ENCODE measurements around the gene EPN2.

Gene EPN2

DNA sequence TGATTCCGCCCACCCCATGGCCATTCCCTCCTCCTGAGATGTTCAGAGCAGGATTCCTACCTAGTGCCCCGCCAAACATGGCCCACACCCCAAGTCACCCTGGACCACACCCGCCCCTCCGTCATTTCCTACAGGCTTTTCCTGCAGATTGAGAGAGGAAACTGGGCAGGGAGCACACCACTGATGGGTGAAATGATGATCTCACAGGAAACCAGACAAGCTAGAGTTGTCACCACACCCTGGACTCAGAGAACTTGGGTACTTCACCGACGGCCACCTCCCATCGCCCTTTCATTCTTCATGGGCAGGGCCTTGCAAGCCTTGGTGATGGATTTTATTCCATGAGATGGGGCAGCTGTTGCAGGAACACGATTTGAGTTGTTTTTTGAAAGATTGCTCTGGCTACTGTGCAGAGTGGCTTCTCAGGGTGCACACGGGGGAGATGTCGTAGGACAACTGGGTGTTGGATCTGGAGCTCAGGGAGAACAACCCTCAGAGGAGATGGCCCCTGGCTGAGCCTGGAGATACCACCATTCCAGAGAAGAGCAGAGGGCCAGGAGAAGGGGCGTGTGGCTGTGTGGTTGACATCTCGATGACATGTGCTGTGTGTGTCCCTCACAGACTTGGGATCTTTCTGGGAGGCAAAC lies 132.8 kb downstream of the EPN2 start:
- DNase-seq, result peak; percentile 15

DNA sequence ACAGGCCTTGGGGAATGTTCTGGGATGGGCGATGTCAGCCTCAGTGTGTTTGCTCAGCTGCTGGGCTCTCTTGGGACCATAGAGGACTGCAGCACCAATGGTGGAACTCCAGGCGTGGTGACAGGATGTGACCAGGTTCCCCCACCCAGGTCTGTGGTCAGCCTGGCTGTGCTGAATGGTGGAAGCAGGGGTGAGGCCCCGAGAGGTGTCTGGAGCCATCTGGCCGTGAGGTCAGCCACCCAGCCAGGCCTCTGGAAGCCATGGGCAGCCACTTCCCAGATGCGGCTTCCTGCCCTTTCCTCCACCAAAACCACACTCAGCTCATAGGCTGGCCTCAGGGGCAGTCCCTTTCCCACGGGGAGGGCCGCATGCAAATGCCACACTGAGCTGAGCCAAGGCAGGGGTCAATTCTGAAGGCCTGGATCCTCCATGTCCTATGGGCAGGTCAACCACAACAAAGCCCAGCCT lies 133.4 kb downstream of the EPN2 start:
- no peak for DNase-seq

DNA sequence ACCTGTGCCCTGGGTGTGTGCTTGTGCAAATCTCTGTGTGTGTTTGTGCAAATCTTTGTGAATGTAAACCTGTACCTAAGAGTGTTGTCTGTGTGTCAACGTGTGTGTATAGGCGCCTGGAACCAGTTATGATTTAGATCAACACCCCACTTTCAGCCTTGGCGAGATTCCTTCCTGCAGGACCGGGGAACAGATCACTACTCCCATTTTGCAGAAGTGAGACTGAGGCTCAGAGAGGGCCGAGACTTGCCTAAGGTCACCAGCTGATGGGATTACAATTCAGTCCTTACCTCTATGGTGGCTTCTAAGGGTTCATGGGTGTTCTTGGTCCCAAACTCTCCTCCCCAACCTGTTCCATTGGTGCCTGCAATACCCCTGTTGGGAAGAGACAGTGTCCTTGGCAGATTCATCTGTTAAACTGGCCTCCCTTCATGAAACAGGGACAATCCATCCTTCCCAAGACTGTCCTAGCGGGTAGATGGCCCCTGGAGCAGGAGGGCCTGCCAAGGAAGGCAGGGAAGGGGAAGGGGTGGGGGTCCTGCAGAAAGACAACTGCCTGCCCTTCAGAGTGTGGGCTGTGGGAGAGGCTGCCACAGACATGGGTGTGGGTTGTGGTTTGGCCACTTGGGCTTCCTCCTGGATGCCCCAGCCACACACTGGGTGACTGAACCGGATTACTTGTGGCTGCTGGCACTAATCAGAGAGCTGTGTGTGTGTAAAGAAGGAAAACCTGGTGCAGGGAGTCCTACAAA lies 134.3 kb downstream of the EPN2 start:
- DNase-seq, result no peak

DNA sequence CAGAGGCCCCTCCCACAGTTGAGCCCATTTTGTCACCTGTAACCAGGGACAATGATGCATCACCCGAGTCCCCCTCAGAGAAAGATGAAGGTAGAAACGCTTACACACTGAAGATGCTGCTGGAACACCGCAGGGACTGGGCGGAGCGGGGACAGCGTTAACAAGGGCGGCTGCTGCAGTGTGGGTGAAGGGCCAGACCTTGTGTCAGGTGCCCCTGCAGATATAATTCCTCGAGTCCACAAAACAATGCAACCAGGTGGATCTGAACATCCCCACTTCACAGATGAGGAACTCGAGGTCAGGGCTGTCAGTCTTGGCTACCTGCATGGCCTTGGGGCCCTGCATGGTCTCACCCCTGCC lies 134.8 kb downstream of the EPN2 start:
- DNase-seq, result no peak

DNA sequence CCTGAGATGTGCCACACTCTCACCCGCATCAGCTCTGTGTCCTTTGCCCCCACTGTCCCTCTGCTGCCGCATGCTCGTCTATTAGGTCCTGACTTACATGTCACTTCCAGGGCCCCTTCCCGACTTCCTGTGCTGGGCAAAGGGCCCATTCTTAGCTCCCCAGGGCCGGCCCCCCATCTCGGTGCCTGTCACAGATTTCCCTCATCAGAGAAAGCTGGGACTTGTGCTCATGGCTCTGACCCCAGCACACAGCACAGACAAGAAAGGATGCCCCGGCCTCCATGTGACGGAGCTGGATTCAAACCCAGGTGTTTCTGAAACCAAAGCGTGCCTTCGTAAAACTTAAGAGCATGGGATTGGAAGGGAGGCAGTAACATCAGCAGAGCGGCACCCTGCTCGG lies 135.3 kb downstream of the EPN2 start:
- no peak for DNase-seq

DNA sequence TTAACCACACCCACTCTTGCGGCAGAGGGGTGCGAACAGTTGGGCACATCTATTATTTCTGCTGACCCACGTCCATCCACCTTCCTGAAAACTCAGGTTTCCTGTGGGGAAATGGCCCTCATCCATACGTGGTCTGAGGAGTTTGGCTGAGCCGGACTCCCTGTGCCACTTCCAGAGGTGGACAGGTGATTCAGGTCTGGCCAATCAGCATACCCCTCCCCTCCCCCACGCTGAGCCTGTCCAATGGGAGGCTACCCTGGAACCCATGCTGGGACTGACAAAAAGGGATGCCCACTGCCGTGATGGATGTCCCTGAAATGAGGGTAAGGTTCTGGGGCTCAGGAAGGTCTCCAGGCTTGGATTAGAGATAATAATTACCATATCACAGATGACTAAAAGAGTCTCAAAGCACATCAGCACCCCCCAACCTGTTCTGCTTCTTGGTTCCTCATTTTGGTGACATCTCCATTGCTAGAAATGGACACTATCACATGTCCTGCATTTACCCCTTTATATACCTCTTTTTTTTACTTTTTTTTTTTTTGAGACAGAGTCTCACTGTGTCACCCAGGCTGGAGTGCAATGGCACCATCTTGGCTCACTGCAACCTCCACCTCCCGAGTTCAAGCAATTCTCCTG lies 135.8 kb downstream of the EPN2 start:
- no peak for DNase-seq

DNA sequence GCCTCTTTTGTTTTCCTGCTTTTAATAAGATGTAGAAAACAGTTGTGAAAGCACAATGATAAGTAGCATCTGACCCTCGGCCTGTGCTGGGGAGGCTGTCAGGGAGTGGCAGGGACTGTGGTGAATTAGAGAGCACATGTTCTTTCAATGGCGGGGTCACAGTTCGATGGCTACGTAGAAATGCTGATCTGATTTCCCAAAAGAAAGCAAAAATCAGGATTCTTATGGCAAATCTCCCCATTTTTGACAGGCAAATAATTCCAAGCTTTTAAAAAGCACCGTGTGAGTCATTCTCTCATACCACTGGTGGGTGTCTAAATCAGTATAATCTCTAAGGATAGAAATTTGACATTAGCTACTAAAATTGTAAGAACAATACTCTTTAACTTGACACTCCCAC lies 137.0 kb downstream of the EPN2 start:
- no peak for DNase-seq

DNA sequence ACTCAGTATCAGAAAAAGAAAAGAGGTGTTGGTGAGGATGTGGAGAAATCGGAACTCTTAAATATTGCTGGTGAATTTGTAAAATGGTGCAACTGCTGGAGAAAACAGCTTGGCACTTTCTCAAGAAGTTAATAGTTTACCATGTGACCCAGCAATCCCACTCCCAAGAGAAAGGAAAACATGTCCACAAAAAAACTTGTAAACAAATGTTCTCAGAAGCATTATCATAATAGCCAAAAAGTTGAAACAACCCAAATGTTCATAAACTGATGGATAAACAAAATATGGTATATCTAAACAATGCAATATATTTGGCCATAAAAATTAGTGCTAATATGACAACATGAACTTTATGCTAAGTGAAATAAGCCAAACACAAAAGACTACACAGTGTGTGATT lies 138.6 kb downstream of the EPN2 start:
- no peak for DNase-seq

DNA sequence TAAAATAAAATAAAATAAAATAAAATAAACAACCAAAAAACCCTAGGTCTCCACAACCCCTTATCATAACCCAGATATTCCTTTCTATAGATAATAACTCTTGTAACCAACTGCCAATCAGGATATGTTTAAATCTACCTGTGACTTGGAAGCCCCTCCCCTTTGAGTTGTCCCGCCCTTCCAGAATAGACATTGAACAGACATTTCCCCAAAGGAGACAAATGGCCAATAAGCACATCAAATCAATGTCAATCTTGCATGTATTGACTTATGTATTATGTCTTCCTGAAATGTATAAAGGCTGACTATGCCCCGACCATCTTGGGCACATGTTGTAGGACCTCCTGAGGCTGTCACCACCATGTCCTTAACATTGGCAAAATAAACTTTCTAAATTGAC lies 139.6 kb downstream of the EPN2 start:
- no peak for DNase-seq

DNA sequence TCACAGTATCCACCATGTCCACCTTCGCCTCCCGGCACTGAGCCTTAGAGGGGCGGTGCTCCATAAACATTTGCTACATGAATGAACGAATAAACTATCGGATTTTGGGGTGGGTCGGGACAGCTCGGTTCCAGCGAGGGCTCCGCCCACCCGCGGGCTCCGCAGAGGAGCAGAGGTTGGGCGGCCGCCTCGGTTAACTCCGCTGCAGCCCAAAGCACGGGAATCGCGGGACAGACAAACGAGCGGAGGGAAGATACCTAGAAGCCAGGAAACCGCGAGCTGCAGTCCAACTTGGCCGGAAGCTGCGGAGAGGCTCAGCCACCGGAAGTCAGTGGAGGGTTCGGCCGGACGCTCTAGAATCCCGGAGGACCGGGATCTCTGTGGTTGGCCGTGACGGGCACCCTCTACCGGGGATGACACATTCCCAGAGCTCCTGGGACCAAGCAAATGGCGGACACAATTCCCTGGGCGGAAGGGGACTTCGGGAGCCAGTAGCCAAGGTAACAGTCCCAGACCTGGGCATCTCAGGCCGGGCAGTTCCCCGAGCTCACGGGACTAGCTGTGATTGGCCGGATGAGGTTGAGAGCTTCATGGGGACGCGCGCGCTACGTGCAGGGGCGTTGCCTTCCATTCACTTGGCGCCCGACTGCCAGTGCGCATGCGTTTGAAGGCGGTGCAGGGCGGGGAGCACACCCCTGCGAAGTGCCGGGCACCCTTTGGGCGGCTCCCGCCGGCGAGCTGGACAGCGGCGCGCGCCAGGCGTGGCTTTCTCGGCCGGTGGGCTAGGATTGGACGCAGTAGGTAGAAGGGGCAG lies 140.6 kb downstream of the EPN2 start:
- peak; percentile 93 for DNase-seq

DNA sequence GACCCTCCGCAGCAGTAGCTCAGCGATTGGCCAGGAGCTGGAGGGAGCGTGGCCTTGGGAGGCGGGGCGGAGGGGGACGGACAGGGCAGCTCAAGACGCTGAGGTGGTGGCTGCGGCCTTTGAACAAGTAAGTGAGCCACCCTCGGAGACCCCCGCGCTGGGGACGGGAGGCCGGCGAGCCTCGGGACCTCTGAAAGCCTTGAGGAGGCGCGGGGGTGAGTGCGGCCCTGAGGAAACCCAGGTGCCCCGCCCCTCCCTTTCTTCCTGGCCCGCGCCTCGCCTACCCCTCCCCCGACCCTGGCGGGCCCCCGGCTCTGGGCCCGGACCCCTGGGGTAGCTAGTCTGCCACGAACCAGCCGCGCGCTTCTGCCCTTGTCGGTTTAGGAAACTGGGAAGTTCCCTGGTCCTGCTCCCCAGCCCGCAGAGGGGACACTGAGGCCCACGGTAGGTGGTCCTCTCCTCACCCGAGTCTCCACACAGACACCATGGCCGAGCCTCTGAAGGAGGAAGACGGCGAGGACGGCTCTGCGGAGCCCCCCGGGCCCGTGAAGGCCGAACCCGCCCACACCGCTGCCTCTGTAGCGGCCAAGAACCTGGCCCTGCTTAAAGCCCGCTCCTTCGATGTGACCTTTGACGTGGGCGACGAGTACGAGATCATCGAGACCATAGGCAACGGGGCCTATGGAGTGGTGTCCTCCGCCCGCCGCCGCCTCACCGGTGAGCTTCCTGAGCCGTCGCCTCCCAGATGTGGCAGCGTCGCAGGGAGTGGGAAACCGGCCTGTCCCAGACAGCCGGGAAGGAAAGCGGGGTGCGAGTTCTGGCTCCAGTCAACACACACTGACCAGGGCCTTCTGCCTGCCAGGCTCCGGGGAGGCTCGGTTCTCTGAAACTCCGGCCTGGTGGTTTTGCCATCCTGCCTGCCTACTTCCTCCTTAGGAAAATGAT lies 141.5 kb downstream of the EPN2 start, which contains the start of gene MAPK7:
MAPK7 (plus strand) TSS at position 83 of the 945 bp plus-strand sequence; CDS start at position 486, 403 bp downstream.
- no peak for DNase-seq

DNA sequence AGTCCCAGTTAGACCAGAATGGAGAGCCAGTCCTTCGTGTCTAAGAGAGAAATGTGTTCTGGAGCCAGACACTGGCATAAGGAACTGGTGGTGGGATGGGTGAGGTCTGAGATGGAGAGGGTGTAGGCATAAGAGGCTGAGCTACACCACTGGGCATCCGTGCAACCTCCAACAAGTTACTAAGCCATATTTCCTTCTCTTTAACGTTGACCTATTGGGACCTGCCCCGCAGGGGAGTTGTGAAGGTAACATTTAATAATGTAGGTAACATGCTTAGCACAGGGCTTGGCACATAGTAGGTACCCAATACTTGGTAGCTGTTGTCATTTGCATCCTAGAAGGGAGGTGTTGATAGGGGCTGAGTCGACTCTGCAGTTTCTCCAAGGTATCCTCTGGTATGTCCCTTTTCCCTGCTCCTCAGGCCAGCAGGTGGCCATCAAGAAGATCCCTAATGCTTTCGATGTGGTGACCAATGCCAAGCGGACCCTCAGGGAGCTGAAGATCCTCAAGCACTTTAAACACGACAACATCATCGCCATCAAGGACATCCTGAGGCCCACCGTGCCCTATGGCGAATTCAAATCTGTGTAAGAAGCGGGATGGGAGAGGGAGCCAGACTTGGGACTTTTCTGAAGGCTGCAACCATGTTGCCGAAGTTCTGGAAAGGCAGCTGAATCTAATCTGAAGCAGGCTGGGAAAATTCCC lies 142.3 kb downstream of the EPN2 start:
- no peak for DNase-seq

DNA sequence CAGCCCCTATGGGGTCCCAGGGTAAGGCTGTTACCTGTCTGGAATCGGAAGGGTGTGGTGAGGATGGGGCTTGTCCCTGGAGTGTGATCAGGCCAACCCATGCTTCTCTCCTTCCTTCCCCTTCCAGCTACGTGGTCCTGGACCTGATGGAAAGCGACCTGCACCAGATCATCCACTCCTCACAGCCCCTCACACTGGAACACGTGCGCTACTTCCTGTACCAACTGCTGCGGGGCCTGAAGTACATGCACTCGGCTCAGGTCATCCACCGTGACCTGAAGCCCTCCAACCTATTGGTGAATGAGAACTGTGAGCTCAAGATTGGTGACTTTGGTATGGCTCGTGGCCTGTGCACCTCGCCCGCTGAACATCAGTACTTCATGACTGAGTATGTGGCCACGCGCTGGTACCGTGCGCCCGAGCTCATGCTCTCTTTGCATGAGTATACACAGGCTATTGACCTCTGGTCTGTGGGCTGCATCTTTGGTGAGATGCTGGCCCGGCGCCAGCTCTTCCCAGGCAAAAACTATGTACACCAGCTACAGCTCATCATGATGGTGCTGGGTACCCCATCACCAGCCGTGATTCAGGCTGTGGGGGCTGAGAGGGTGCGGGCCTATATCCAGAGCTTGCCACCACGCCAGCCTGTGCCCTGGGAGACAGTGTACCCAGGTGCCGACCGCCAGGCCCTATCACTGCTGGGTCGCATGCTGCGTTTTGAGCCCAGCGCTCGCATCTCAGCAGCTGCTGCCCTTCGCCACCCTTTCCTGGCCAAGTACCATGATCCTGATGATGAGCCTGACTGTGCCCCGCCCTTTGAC lies 143.5 kb downstream of the EPN2 start:
- DNase-seq, result no peak

DNA sequence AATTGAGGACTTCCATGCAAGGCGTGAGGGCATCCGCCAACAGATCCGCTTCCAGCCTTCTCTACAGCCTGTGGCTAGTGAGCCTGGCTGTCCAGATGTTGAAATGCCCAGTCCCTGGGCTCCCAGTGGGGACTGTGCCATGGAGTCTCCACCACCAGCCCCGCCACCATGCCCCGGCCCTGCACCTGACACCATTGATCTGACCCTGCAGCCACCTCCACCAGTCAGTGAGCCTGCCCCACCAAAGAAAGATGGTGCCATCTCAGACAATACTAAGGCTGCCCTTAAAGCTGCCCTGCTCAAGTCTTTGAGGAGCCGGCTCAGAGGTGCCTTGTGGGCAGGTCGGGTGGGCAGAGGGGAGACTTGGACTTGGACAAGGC lies 144.2 kb downstream of the EPN2 start:
- no peak for DNase-seq

DNA sequence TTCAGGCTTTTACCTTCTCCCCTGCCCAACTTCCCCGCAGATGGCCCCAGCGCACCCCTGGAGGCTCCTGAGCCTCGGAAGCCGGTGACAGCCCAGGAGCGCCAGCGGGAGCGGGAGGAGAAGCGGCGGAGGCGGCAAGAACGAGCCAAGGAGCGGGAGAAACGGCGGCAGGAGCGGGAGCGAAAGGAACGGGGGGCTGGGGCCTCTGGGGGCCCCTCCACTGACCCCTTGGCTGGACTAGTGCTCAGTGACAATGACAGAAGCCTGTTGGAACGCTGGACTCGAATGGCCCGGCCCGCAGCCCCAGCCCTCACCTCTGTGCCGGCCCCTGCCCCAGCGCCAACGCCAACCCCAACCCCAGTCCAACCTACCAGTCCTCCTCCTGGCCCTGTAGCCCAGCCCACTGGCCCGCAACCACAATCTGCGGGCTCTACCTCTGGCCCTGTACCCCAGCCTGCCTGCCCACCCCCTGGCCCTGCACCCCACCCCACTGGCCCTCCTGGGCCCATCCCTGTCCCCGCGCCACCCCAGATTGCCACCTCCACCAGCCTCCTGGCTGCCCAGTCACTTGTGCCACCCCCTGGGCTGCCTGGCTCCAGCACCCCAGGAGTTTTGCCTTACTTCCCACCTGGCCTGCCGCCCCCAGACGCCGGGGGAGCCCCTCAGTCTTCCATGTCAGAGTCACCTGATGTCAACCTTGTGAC lies 144.7 kb downstream of the EPN2 start:
- no peak for DNase-seq

DNA sequence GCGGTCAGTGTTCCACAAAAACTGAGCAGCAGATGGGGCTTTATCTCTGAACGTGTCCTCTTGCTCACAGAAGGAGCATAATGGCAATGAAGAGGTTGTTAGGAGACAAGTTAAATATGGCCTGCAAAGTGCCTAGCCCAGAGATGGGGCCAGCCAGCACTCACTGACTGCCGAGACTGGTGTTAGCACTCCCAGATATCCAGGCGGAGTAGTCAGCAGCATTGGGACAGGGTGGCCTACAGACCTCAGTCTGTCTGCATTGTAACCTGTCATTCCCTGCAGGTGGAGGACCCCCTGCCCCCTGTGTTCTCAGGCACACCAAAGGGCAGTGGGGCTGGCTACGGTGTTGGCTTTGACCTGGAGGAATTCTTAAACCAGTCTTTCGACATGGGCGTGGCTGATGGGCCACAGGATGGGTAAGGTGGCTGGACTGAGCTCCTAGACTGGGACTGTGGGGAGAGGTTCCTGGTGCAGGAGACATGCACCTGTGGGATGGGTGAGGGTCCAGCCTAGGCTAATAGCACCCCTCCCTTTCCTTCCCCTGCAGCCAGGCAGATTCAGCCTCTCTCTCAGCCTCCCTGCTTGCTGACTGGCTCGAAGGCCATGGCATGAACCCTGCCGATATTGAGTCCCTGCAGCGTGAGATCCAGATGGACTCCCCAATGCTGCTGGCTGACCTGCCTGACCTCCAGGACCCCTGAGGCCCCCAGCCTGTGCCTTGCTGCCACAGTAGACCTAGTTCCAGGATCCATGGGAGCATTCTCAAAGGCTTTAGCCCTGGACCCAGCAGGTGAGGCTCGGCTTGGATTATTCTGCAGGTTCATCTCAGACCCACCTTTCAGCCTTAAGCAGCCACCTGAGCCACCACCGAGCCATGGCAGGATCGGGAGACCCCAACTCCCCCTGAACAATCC lies 145.6 kb downstream of the EPN2 start:
- DNase-seq, result no peak

DNA sequence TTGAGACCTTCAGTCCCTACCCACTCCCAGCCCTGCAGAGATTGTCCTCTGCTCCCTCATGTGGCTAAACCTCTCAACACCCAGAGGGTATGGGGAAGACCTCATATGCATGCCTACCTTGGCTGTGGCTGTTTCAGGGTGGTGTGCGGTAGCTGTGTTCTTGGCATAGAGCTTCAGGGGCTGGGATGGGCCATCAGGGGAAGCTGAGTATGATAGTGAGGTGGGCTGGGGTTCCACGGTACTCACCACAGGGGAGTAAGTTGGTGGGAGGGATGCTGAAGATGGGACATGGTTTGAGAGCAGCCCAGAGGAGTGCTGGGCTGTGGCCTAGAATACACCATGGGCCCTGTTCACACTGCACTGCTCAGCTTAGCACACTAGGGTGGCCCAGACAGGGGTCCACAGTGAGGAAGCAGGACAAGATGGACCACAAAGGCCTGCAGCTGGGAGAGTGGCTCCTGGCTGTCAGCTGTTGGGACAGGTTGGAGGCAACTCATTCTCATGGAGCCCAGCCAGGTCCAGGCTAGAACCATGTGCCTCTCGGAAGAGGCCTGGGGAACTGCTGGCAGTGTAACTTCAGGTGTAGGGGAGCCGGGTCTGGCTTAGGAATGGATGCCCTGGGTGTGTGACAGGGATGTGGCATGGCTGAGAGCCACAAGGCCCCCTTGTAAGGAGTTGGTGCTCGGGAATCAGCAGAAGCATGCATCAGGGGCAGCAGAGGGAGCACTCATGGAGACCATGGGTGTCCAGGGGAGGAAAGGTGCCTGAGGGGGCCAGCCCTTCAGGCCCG lies 146.7 kb downstream of the EPN2 start:
- DNase-seq, result no peak

Measured in activated effector memory CD4-positive, alpha-beta T cell treated with Interleukin-2 at 50 U/mL for 16 hours (primary cell).